Esophagus muscularis mucosa (tissue), 4 donors: Measurements from ENCODE around the gene LRRN4. TPM values are rescaled to one million over a fixed set of nuclear protein-coding genes. Genes with fewer than 3 reads are reported as not detected.

Experiments used
- DNase-seq: peaks from one replicate; pipeline ENCODE4 v3.0.0-alpha.2; 2017; ENCODE audit errors: extremely low spot score
- H3K27ac ChIP-seq, 4 donors: fragments of 200-600 bp; sonication (generic); replicated peaks in 1 of 4; 1 replicate in 3 of 4; 2 replicates in 1 of 4; pipeline ENCODE4 v1.5.1; 2016 to 2019; ENCODE audit warnings: mild to moderate bottlenecking in 1 of 4
- H3K27me3 ChIP-seq, 4 donors: fragments of 200-600 bp; sonication (generic); one replicate each; pipeline versions ENCODE4 v1.5.1 to v1.6.0; 2016 to 2019
- H3K36me3 ChIP-seq, 4 donors: fragments of 200-600 bp; sonication (generic); one replicate each; pipeline ENCODE4 v1.5.1; 2016 to 2019
- H3K4me1 ChIP-seq, 4 donors: fragments of 200-600 bp; sonication (generic); one replicate each; pipeline ENCODE4 v1.5.1; 2016 to 2019
- H3K4me3 ChIP-seq, 4 donors: fragments of 200-600 bp; sonication (generic); 1 replicate in 2 of 4; 2 replicates in 2 of 4; pipeline ENCODE4 v1.5.1; 2016 to 2019; ENCODE audit warnings: mild to moderate bottlenecking in 4 of 4, moderate library complexity in 1 of 4
- H3K9me3 ChIP-seq, 4 donors: fragments of 200-600 bp; sonication (generic); 1 replicate in 3 of 4; 2 replicates in 1 of 4; pipeline ENCODE4 v1.5.1; 2016 to 2019
- EP300 ChIP-seq: sonication (generic); formaldehyde crosslinking; IDR thresholded peaks from one replicate; pipeline ENCODE4 v1.6.1; 2017; ENCODE audit warnings: antibody characterized with exemption
- POLR2A ChIP-seq: fragments of 450-650 bp; IDR thresholded peaks from one replicate; pipeline ENCODE4 v1.6.1; 2017; ENCODE audit warnings: antibody characterized with exemption, moderate library complexity, mild to moderate bottlenecking, low read depth
- POLR2AphosphoS5 ChIP-seq, 2 donors: sonication (generic); formaldehyde crosslinking; IDR thresholded peaks; one replicate each; pipeline ENCODE4 v1.6.1; 2017; ENCODE audit warnings: antibody characterized with exemption in 2 of 2
- WGBS: methylation state at CpG from one replicate; pipeline ENCODE4 v1.1.5; 2018; 5-methylcytosine and 5-hydroxymethylcytosine counted together
- intact Hi-C: fragments of 100-400 bp; cut with DNase I; formaldehyde crosslinking; loops from one replicate; pipeline ENCODE4 v1.15.1; 2023
- total RNA-seq, 4 donors: library from RNA; depleted of rRNA; stranded (reverse); fragments of >200 nt; gene quantifications; one replicate each; pipeline versions ENCODE4 v1.1.0 to v1.2.1, GENCODE V29; 2016
- TF ChIP-seq, protein P1 (sequence below), 3 experiments: fragments of 200-600 bp in 2 of 3; fragments of 450-650 bp in 1 of 3; sonication (generic) in 2 of 3; IDR thresholded peaks; one replicate each; pipeline ENCODE4 v1.5.1; 2017 to 2019; ENCODE audit warnings: antibody characterized with exemption in 3 of 3, mild to moderate bottlenecking in 2 of 3, moderate library complexity in 1 of 3

Gene LRRN4
- total RNA-seq, 4 donors from 2014 or later, result 0.17 to 0.42 TPM; not detected in 2

DNA sequence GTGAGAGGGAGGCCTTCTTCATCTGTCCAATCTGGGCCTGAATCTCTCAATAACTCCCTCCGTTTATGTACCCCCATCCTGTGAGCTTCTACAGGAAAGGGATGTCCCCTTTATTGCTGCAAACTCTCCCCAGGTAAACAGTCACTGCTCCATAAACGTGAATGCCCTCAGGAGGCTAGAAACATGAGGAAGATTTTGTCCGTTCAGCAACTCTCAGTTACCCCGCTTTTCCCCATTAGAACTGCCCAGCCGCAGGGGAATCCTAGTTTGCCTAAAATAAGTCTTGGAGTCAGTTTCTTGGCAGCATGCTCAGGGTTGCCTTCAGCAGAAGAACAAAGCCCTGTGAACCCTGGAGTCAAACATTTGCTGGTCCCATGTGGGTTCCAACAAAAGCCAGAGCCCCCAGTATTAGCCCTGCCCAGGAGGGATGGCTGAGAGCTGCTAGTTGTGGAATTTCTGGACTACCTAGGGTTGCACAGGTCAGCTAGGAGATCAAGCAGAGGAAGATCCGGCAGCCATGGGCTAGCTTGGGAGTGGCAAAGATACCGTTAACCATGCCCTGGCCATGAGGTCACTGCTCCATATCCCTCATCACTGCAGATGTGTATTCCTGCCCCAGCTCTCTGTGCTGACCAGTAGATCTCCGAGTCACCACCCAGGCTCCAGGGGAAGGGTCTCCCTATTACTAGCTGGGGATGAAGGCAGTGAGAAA lies 640 bp downstream of the LRRN4 start:
- Histone ChIP-seq H3K4me3 (no peak overlapping the region), H3K9me3 (no peaks in the 10 kb centered on the region), H3K27ac (no peak overlapping the region), H3K4me1 (peaks cover 0 to 22% (median 16%) of the 10 kb centered on the region in 4 donors), H3K36me3 (no peaks in the 10 kb centered on the region), H3K27me3 (peaks cover 0 to 67% (median 4%) of the 10 kb centered on the region in 4 donors)
- DNase-seq, result no peak
- intact Hi-C loops, result no loop called here
- 76% methylated on average over 8 of the region's 8 CpGs for WGBS
- TF ChIP-seq, protein P1, sequence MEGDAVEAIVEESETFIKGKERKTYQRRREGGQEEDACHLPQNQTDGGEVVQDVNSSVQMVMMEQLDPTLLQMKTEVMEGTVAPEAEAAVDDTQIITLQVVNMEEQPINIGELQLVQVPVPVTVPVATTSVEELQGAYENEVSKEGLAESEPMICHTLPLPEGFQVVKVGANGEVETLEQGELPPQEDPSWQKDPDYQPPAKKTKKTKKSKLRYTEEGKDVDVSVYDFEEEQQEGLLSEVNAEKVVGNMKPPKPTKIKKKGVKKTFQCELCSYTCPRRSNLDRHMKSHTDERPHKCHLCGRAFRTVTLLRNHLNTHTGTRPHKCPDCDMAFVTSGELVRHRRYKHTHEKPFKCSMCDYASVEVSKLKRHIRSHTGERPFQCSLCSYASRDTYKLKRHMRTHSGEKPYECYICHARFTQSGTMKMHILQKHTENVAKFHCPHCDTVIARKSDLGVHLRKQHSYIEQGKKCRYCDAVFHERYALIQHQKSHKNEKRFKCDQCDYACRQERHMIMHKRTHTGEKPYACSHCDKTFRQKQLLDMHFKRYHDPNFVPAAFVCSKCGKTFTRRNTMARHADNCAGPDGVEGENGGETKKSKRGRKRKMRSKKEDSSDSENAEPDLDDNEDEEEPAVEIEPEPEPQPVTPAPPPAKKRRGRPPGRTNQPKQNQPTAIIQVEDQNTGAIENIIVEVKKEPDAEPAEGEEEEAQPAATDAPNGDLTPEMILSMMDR (IDR thresholded peaks at IDR 0.05), result no peak
- TF ChIP-seq POLR2A, result no peak
- TF ChIP-seq EP300, result no peak
- no peak for TF ChIP-seq POLR2AphosphoS5 (IDR thresholded peaks at IDR 0.05)

DNA sequence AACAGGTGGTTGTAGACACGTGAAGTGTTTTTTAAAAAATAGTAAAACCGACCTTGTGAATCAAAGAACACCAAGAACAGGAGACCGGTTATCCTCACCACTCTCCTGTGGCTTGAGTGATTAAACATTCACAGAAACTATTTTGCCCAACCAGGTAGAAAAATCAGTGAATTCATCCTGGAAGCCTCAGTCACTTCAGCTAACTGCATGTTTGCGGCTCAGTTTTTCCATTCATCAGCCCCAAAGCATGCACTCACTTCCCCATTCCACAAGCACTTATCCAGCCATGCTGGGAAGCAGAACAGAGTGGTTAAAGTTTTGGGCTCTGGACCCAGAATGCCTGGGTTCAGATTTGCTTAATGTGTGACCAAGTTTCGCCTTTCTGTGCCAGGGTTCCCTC lies 2.4 kb downstream of the LRRN4 start:
- no peak for DNase-seq
- Histone ChIP-seq H3K27ac (no peak overlapping the region), H3K27me3 (peaks cover 0 to 52% (median 4%) of the 10 kb centered on the region in 4 donors), H3K9me3 (no peaks in the 10 kb centered on the region), H3K4me1 (peaks cover 0 to 22% (median 16%) of the 10 kb centered on the region in 4 donors), H3K36me3 (no peaks in the 10 kb centered on the region), H3K4me3 (no peak overlapping the region)
- 63% methylated on average over 5 of the region's 5 CpGs for WGBS
- intact Hi-C loops, result no loop called here
- TF ChIP-seq EP300, result no peak
- no peak for TF ChIP-seq POLR2A
- TF ChIP-seq, protein P1 (IDR thresholded peaks at IDR 0.05), result no peak
- no peak for TF ChIP-seq POLR2AphosphoS5 (IDR thresholded peaks at IDR 0.05)

DNA sequence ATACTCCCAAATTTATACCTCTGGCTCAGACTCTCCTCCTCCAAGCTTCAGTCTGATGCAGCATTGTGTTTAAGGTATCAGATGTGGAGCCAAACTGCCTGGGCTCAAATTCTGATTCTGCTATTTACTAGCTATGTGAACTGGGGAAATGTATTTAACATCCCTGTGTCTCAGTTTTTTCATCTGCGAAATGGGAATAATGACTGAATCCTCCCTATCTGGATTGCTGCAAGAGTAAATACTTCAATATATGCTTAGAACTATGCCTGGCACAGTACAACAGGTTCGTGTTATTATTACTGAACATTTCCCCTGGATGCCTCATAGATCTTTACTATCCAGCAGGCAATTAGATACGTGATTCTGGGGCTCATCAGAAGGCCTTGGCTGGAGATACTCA lies 5.5 kb downstream of the LRRN4 start:
- no peaks in the 10 kb centered on the region for H3K9me3 ChIP-seq
- 92% methylated on average over 3 of the region's 3 CpGs for WGBS
- H3K27ac ChIP-seq, result no peak overlapping the region
- TF ChIP-seq POLR2A (no peak), POLR2AphosphoS5 (IDR thresholded peaks at IDR 0.05) (no peak), EP300 (no peak)
- TF ChIP-seq, protein P1 (IDR thresholded peaks at IDR 0.05), result no peak
- DNase-seq, result no peak
- intact Hi-C loops, result no loop called here
- no peak overlapping the region for H3K4me3 ChIP-seq
- H3K4me1 ChIP-seq, result peaks cover 0 to 17% (median 13%) of the 10 kb centered on the region in 4 donors
- no peaks in the 10 kb centered on the region for H3K36me3 ChIP-seq
- H3K27me3 ChIP-seq, result peaks cover 0 to 29% (median 2%) of the 10 kb centered on the region in 4 donors

DNA sequence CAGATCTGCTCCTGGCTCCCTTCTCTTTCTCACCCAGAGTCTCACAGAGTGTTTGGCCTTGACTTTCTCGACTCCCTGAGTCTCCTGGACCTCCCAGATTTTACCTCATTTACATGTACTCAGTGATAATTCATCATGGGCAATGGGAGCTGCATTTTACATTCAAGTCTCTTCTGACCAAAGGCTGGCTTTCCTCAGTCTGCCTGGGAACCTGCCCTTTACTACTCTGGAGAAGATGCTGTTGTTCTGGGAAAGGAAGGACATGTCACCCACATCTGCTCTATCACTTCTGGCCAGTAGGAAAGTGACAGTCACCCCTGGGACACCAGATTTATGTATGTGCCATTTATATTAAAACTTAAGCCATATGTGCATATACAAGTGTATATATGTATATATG lies 7.4 kb downstream of the LRRN4 start:
- DNase-seq, result no peak
- intact Hi-C loops, result no loop called here
- H3K9me3 ChIP-seq, result no peaks in the 10 kb centered on the region
- TF ChIP-seq POLR2A (no peak), EP300 (no peak), POLR2AphosphoS5 (IDR thresholded peaks at IDR 0.05) (no peak)
- TF ChIP-seq, protein P1 (IDR thresholded peaks at IDR 0.05), result no peak
- peaks cover 8 to 12% (median 11%) of the 10 kb centered on the region in 4 donors for H3K36me3 ChIP-seq
- no peak overlapping the region for H3K4me3 ChIP-seq
- WGBS, result 69% methylated on average over 1 of the region's 1 CpG
- peaks cover 0 to 9% (median 0%) of the 10 kb centered on the region in 4 donors for H3K27me3 ChIP-seq
- H3K4me1 ChIP-seq, result peaks cover 0 to under 1% (median 0%) of the 10 kb centered on the region in 4 donors
- no peak overlapping the region for H3K27ac ChIP-seq

DNA sequence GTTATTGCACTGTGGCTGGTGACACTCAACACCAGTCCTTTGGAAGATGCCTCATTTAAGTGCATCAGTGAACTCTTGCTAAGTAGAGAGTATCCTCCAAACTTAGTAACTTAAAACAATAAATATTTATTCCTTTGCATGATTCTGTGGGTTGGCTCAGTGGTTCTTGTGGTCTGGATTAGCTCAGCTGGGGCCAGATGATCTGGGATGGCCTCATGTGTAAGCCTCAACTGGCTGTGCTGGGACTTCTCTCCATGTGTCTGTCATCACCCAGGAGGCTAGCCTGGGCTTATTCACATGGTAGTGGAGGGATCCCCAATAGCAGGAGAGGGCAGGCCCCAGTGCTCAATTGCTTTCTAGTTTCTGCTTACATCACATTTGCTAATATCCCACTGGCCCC lies 8.3 kb downstream of the LRRN4 start:
- H3K27ac ChIP-seq, result no peak overlapping the region
- intact Hi-C loops, result no loop called here
- H3K36me3 ChIP-seq, result peaks cover 17 to 21% (median 19%) of the 10 kb centered on the region in 4 donors
- no peak for DNase-seq
- TF ChIP-seq, protein P1 (IDR thresholded peaks at IDR 0.05), result no peak
- no peak for TF ChIP-seq POLR2A
- no peak for TF ChIP-seq POLR2AphosphoS5 (IDR thresholded peaks at IDR 0.05)
- TF ChIP-seq EP300, result no peak
- no peaks in the 10 kb centered on the region for H3K9me3 ChIP-seq
- H3K27me3 ChIP-seq, result peaks cover 0 to 2% (median 0%) of the 10 kb centered on the region in 4 donors
- no peak overlapping the region for H3K4me3 ChIP-seq
- H3K4me1 ChIP-seq, result no peaks in the 10 kb centered on the region
